GM19328 (cell line): Measurements from ENCODE around the gene CD99.
"Not testable (repeated sequence)": the region's sequence is repeated elsewhere in the genome, so short reads cannot be mapped to it uniquely, and the experiment has no call there.

ENCODE experiments used
- ATAC-seq: cut with Tn5 transposase; IDR thresholded peaks from one replicate; pipeline ENCODE4 v1.9.1; 2021; ENCODE audit warnings: mild to moderate bottlenecking, moderate library complexity; ENCODE audit not compliant: unreplicated experiment

CD99 gene

DNA sequence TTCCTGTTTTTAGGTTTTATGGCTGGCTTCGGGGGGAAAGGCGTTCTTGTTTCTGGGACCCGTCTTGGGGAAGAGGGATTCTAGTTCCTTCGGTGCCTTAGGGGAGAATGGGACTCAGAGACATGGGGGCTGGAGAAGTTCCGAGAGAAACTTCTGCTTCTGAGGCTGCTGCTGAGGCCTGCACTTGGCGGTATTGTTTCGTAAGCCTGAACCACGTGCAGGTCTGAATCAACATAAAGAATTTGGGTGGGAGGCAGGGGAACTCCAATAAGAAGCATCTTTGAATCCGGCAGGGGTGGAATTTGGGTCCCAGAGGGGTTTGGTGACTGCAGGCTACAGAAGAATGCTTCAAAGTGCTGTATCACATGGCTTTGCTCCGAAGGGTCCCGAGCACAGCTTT is 75.8 kb downstream of the CD99 start:
- no peak for ATAC-seq

DNA sequence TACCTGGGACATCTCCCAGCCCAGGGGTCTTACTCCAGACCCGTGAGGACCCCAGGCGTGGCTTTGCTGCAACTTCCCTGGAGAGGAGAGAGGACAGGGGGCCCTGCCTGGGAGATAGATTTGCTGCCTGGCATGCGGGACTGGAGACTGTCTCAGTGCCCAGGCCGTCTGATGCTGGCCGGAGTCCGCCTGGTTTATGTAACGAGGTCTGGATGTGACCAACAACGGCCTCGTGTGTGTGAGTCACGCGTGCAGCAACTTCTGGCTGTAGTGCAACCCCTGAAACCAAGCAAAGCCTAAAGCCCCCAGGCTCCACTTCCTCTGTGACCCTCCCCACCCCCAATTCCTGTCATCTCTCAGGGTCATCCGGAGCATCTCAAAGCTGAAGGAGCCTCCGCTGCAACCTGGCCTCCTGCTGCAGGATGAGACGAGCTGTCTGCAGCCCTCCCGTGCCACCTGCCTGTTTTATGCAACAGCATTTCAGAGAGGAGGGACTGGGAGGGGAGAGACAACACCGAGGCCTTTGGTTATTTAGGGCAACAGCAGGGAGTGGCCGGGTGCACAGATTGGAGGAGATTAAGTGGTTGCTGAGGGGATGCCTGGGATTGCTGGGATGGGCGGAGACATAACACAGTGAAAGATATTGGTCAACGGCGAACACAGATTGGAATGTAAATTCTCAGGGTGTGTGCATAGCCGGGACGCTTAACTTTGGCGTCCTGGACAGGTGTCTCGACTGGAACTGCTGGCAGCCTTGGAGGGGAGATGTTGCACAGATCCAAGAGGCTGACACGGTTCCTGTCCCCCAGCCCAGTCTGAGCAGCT is 76.7 kb downstream of the CD99 start:
- ATAC-seq = no peak

DNA sequence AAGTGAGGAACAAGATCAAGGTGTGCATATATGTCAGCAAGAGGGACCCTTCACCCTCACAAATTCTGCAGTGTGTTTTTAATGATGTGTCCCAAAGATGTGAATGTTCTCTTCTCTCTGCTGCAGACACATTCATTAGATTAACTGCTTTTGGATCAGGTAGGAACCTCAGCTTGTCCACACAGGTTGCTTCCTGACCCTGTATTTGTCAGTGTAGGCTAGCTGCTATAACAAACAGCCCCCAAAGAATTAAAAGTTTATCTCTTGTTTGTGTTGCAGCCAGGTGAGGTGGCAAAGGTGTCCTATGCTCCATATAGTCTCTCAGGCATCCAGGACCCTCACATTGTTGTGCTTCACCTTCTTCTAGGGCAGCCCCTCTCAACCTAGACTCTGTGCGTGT is 78.5 kb downstream of the CD99 start:
- no peak for ATAC-seq

GRCh38 chrX:2773166-2774055 is 82.3 kb downstream of the CD99 start:
- not testable (repeated sequence) for ATAC-seq

- no peak for ATAC-seq
These were observed 83.0 kb downstream of the CD99 start for GRCh38 chrX:2774057-2774456.

GRCh38 chrX:2774776-2775175 is 83.7 kb downstream of the CD99 start:
- ATAC-seq = no peak

- ATAC-seq = not testable (repeated sequence)
These were observed 89.6 kb downstream of the CD99 start for GRCh38 chrX:2780472-2781225.

DNA sequence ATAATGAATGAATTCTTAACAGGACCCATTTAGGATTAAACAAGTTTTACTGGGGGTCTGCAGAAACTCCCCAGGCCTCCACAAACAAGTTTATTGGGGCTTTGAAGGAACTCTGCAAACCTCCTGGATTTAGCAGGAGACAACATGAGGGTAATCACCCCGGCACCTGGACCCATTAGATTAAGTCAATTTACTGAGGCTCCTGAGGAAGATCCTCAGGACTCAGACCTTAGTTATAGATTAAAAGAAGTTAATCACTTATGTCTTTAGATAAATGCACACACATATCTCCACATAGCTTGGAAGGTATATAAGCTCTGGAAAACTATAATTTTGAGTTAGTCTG is 90.1 kb downstream of the CD99 start:
- ATAC-seq = no peak

GRCh38 chrX:2781698-2782097 is 90.6 kb downstream of the CD99 start:
- ATAC-seq = no peak

DNA sequence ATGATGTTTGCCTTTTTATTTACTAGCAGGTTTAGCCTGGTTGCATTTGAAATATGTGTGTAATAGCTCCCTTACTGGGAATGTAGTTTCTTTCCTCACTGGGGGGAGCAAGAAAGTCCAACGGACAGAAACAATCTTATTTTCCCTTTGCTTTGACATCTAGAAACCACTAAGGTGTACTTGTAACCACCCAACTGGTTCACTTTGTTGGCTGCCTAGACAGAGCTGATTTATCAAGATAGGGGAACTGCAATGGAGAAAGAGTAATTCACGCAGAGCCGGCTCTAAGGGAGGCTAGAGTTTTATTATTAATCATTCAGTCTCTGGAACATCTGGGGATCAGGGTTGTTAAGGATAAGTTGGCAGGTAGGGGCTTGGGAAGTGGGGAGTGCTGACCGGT is 91.1 kb downstream of the CD99 start:
- no peak for ATAC-seq

GRCh38 chrX:2782778-2783177 is 91.7 kb downstream of the CD99 start:
- no peak for ATAC-seq

GRCh38 chrX:2784026-2784425 is 92.9 kb downstream of the CD99 start:
- ATAC-seq = no peak

DNA sequence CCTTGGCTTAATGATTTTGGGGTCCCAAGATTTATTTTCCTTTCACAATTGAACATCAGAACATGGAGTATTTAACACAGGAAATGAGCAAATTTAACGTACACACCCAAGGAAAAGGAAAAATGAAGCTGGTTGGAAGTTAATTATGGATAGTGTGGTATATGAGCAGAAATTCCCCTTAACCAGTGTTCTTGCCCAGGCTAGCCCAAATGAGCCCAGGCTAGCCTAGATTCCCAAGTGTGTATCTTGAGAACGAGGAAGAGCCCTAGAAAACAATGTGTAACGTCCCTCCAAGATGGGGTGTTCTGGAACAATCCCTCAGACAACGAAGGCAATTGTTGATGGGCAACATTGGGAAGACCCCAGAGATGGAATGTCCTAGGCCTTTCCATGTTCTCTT is 94.4 kb downstream of the CD99 start:
- no peak for ATAC-seq

- no peak for ATAC-seq
These were observed 97.9 kb downstream of the CD99 start for GRCh38 chrX:2788980-2789379.

DNA sequence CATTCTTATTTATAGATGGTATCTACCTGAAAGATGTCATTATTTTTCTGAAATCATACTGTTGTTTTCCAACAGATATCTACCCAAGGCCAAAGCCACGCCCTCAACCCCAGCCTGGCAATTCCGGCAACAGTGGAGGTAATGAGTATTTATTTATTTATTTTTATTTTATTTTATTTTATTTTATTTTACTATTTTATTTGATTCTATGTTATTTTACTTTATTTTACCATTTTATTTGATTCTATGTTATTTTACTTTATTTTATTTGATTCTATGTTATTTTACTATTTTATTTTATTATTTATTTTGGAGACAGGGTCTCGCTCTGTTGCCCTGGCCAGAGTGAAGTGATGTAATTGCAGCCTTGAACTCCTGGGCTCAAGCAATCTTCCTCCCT is 98.5 kb downstream of the CD99 start:
- no peak for ATAC-seq
